ENCODE results near the gene RPS23. TPM values are rescaled to one million over a fixed set of nuclear protein-coding genes. Genes with fewer than 3 reads are reported as not detected.

Gene RPS23
- total RNA-seq (2022; extraction: Qiagen RNA extraction; ENCODE audit: low read depth), result 3,392 to 5,238 TPM (median 3,718 TPM) in 5 replicates

GRCh38 chr5:82277987-82278710, at the start of gene RPS23:
Gene RPS23 (minus strand): TSS chr5:82278354. CDS start chr5:82278323, 31 bp downstream.

Data from A549 treated with RU486 at 1 μM for 4 hours (cell line).